Measurements from ENCODE around the gene MGAT3.

Gene MGAT3

DNA sequence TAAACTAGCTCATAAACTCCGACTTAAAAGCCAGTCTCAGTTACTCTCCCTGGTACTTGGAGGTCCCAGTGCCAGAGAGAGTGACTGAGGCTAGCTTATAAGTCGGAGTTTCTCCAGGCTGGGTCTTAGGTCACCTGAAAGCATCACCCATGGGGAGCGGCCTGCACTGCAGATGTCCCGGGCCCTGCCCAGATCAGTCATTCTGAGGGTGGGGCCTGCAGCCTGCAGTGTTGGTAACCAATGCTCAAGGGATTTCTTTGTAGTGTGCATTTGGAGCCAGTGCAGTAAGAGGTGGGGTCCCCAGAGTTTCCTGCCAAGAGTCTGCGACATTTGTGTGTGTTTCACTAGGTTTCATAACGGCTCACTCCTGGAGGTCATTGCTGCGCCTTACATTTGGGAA lies 42.4 kb upstream of the MGAT3 start:
- DNase-seq (ENCODE audit: extremely low read depth, low read depth) = no peak
- H3K4me3 ChIP-seq (replicated peaks; ENCODE audit: low read depth, low read length) = no peak overlapping the region
- TF ChIP-seq, protein P1, sequence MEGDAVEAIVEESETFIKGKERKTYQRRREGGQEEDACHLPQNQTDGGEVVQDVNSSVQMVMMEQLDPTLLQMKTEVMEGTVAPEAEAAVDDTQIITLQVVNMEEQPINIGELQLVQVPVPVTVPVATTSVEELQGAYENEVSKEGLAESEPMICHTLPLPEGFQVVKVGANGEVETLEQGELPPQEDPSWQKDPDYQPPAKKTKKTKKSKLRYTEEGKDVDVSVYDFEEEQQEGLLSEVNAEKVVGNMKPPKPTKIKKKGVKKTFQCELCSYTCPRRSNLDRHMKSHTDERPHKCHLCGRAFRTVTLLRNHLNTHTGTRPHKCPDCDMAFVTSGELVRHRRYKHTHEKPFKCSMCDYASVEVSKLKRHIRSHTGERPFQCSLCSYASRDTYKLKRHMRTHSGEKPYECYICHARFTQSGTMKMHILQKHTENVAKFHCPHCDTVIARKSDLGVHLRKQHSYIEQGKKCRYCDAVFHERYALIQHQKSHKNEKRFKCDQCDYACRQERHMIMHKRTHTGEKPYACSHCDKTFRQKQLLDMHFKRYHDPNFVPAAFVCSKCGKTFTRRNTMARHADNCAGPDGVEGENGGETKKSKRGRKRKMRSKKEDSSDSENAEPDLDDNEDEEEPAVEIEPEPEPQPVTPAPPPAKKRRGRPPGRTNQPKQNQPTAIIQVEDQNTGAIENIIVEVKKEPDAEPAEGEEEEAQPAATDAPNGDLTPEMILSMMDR (IDR thresholded peaks at IDR 0.05; ENCODE audit: low read depth, low read length, missing control alignments) = no peak

DNA sequence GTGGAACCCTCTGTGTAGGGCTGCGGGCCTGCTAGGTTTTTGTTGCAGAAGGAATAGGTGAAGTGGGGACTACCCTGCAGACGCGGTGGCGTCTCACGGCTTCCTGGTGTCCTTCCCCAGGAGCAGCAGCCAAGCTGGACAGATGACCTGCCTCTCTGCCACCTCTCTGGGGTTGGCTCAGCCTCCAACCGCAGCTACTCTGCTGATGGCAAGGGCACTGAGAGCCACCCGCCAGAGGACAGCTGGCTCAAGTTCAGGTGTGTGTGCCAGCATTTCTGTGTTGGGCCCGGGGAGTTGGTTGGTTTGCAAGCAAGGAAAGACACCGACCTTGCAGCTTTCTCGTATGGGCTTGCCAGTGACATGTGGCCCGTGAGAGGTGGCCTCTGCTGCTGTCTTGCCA lies 41.9 kb upstream of the MGAT3 start:
- no peak overlapping the region for H3K4me3 ChIP-seq (replicated peaks; ENCODE audit: low read depth, low read length)
- TF ChIP-seq, protein P1 (IDR thresholded peaks at IDR 0.05; ENCODE audit: low read depth, low read length, missing control alignments) = no peak
- DNase-seq (ENCODE audit: extremely low read depth, low read depth) = no peak

DNA sequence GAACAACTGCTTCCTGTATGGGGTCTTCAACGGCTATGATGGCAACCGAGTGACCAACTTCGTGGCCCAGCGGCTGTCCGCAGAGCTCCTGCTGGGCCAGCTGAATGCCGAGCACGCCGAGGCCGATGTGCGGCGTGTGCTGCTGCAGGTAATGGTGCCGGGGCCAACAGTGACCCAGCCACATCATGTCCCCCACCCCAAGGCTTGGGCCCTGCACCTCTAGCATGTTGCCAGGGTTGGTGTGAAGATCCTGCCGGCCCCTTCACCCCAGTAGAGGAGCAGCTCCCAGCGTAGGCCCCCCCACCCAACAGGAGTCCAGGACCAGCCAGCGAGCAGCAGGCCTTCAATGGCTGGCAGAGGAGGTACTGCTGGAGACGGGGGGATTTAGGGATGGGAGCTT lies 41.3 kb upstream of the MGAT3 start:
- DNase-seq (ENCODE audit: extremely low read depth, low read depth) = no peak
- TF ChIP-seq, protein P1 (IDR thresholded peaks at IDR 0.05; ENCODE audit: low read depth, low read length, missing control alignments) = no peak
- no peak overlapping the region for H3K4me3 ChIP-seq (replicated peaks; ENCODE audit: low read depth, low read length)

DNA sequence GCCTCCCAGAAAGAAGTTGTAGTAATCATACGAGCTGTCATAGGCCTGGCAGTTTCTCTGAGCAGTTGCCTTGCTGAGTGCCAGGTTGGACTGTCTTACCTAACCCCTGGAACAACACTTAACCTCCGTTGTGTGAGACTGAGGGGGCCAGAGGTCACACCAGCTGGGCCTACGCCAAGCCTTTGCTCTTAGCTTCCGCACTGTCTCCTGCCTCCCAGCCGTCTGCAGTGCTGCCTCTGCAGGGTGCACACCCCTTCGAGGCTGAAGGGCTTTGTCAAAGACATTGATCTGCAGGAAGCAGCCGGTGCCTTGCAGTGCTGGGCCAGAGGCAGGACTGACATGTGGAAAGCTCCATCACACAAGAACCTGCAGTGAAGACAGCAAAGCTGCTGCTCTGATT lies 40.5 kb upstream of the MGAT3 start:
- no peak overlapping the region for H3K4me3 ChIP-seq (replicated peaks; ENCODE audit: low read depth, low read length)
- DNase-seq (ENCODE audit: extremely low read depth, low read depth) = no peak

DNA sequence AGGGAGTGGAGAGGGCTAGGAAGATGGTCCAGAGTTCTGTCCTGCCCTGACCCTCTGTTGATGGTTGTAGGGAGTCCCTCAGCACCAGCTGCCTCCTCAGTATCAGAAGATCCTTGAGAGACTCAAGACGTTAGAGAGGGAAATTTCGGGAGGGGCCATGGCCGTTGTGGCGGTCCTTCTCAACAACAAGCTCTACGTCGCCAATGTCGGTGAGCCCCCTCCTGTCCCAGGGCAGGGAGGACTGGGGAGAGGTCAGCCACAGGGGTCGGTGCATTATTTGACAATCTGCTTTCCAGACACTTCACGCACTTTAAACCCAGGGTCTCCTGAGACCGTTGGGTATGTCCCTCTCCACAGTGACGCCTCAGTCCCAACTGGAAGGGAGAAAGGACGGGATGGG lies 39.2 kb upstream of the MGAT3 start:
- TF ChIP-seq, protein P1 (IDR thresholded peaks at IDR 0.05; ENCODE audit: low read depth, low read length, missing control alignments) = no peak
- DNase-seq (ENCODE audit: extremely low read depth, low read depth) = no peak
- H3K4me3 ChIP-seq (replicated peaks; ENCODE audit: low read depth, low read length) = no peak overlapping the region

More for the DNA sequence above, 40.5 kb upstream of the MGAT3 start:
- TF ChIP-seq, protein P1 (IDR thresholded peaks at IDR 0.05; ENCODE audit: low read depth, low read length, missing control alignments) = no peak

DNA sequence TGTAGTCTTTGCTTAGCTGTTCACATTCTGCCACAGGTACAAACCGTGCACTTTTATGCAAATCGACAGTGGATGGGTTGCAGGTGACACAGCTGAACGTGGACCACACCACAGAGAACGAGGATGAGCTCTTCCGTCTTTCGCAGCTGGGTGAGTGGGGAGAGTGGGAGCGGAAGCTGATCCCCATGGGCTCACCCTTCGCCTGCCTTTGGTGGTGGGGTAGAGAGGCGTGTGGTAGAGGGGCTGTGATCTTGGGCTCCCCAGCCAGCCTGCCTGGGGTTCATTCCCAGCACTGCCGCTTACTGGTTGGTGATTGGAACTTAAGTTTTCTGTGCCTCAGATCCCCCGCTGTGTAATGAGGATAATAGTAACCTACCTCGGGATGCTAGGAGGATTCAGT lies 38.1 kb upstream of the MGAT3 start:
- TF ChIP-seq, protein P1 (IDR thresholded peaks at IDR 0.05; ENCODE audit: low read depth, low read length, missing control alignments) = no peak
- DNase-seq (ENCODE audit: extremely low read depth, low read depth) = no peak
- no peak overlapping the region for H3K4me3 ChIP-seq (replicated peaks; ENCODE audit: low read depth, low read length)

DNA sequence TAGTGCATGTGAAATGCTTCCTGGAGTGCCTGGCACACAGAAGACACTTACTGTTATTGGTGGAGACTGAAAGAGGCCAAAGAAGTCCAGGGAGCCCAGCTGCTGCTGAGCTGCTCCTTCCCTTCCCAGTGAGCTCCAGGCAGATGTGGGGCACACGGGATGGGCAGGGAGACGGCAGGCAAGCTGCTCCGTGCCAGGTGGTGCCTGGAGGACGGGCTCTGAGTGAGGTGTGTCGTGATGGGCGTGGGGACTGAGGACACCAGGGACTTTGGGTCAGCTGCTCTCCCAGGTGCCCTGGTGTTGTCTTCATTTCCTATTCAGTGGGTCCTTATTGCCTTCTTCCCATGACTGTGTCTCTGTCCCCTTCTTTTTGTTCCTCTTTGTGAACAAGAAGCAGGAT lies 37.7 kb upstream of the MGAT3 start:
- TF ChIP-seq, protein P1 (IDR thresholded peaks at IDR 0.05; ENCODE audit: low read depth, low read length, missing control alignments) = no peak

More for the DNA sequence above, 37.7 kb upstream of the MGAT3 start:
- H3K4me3 ChIP-seq (replicated peaks; ENCODE audit: low read depth, low read length) = no peak overlapping the region
- no peak for DNase-seq (ENCODE audit: extremely low read depth, low read depth)

All from HFF-Myc (cell line).